ENCODE data around the gene CENPS.
"Not testable (repeated sequence)": the region's sequence is repeated elsewhere in the genome, so short reads cannot be mapped to it uniquely, and the experiment has no call there.

The CENPS gene

GRCh38 chr1:10400013-10400412 is 30.2 kb upstream of the CENPS start:
- Mint-ChIP-seq H3K9me3 (no peaks in the 10 kb centered on the region), H3K27me3 (no peaks in the 10 kb centered on the region), H3K4me1 (peaks cover 11% of the 10 kb centered on the region), H3K4me3 (peak overlapping the region; percentile 93), H3K36me3 (peaks cover 10% of the 10 kb centered on the region), H3K27ac (peak overlapping the region; percentile 62)
- ATAC-seq (ENCODE audit: low read depth) (no peak), DNase-seq (ENCODE audit: low spot score in 2 of 2) (no peak)

DNA sequence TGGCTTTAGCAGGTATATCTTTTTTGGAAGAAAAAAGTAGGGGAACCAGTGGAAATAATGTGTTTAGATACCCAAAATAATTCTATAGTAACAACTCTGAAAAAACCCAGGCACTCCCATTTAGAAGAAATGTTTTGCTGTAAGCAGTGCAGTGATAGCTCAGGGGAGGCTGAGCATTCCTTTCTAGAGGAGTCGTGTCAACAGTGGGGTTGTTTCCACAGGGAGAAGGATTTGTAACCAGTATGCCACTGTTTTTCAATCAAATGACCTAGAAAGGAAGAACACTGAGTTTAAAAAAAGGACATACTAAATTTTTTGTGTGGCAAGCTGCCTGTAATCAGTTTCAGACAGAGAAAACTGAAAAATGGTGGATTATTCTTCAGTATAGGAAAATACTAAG is 29.0 kb upstream of the CENPS start:
- Mint-ChIP-seq H3K36me3 (peaks cover 10% of the 10 kb centered on the region), H3K9me3 (no peaks in the 10 kb centered on the region), H3K4me3 (no peak overlapping the region), H3K27me3 (no peaks in the 10 kb centered on the region), H3K4me1 (peaks cover 11% of the 10 kb centered on the region), H3K27ac (no peak overlapping the region)
- ATAC-seq (ENCODE audit: low read depth) (no peak), DNase-seq (ENCODE audit: low spot score in 2 of 2) (no peak)

DNA sequence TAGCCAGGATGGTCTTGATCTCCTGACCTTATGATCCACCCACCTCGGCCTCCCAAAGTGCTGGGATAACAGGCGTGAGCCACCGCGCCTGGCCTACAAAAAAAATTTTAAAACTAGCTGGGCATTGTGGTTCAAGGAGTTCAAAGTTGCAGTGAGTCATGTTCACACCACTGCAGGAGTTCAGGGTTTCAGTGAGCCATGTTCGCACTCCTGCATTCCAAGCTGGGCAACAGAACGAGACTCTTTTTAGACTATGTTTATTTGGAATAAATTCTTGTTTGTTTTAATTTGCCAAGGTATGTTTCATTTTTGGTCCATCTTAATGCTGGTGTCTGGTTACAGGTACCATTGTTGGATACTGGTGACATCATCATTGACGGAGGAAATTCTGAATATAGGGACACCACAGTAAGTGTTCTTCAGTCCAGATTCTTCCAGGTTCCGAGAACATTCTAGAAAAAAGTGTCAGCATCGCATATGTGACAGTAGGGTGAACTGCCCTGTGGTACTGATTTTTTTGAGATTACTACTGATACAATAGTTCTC is 27.4 kb upstream of the CENPS start:
- no peaks in the 10 kb centered on the region for H3K27me3 Mint-ChIP-seq
- H3K9me3 Mint-ChIP-seq = no peaks in the 10 kb centered on the region
- H3K4me3 Mint-ChIP-seq = no peak overlapping the region
- ATAC-seq (ENCODE audit: low read depth) (no peak), DNase-seq (ENCODE audit: low spot score in 2 of 2) (no peak)
- peaks cover 7% of the 10 kb centered on the region for H3K4me1 Mint-ChIP-seq
- peaks cover 17% of the 10 kb centered on the region for H3K36me3 Mint-ChIP-seq
- no peak overlapping the region for H3K27ac Mint-ChIP-seq

DNA sequence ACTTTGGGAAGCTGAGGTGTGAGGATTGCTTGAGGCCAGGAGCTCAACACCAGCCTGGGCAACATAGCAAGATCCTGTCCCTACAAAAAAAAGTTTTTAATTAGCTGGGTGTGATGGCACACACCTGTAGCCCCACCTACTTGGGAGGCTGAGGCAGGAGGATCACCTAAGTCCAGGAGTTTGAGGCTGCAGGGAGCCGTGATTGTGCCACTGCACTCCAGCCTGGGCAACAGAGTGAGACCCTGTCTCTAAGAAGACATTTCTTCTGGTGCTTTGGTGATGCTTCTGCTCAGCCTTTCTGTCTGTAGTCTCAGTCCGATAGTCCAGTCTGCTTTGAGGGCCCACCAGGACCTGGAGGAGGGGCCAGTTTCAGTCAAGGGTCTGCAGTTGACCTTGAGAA is 23.0 kb upstream of the CENPS start:
- Mint-ChIP-seq H3K4me1 (no peaks in the 10 kb centered on the region), H3K9me3 (no peaks in the 10 kb centered on the region), H3K4me3 (no peak overlapping the region), H3K36me3 (peaks cover 31% of the 10 kb centered on the region), H3K27ac (no peak overlapping the region), H3K27me3 (no peaks in the 10 kb centered on the region)
- DNase-seq (ENCODE audit: low spot score in 2 of 2) = no peak
- ATAC-seq (ENCODE audit: low read depth) = no peak

GRCh38 chr1:10415211-10415930 is 14.9 kb upstream of the CENPS start:
- H3K9me3 Mint-ChIP-seq = no peaks in the 10 kb centered on the region
- peaks cover 56% of the 10 kb centered on the region for H3K36me3 Mint-ChIP-seq
- DNase-seq (ENCODE audit: low spot score in 2 of 2) (no peak), ATAC-seq (ENCODE audit: low read depth) (no peak)
- H3K4me1 Mint-ChIP-seq = no peaks in the 10 kb centered on the region
- H3K27ac Mint-ChIP-seq = peak overlapping the region; percentile 82
- H3K27me3 Mint-ChIP-seq = no peaks in the 10 kb centered on the region
- H3K4me3 Mint-ChIP-seq = no peak overlapping the region

- peaks cover 55% of the 10 kb centered on the region for H3K36me3 Mint-ChIP-seq
- H3K9me3 Mint-ChIP-seq; H3K4me3 Mint-ChIP-seq; H3K4me1 Mint-ChIP-seq; H3K27ac Mint-ChIP-seq; H3K27me3 Mint-ChIP-seq; DNase-seq (ENCODE audit: low spot score in 2 of 2); ATAC-seq (ENCODE audit: low read depth): not testable (repeated sequence)
Observed at GRCh38 chr1:10415967-10416366, 14.3 kb upstream of the CENPS start.

GRCh38 chr1:10418741-10419140 is 11.5 kb upstream of the CENPS start:
- H3K27me3 Mint-ChIP-seq; H3K9me3 Mint-ChIP-seq; H3K27ac Mint-ChIP-seq; H3K4me1 Mint-ChIP-seq; DNase-seq (ENCODE audit: low spot score in 2 of 2); H3K4me3 Mint-ChIP-seq; ATAC-seq (ENCODE audit: low read depth): not testable (repeated sequence)
- peaks cover 34% of the 10 kb centered on the region for H3K36me3 Mint-ChIP-seq

DNA sequence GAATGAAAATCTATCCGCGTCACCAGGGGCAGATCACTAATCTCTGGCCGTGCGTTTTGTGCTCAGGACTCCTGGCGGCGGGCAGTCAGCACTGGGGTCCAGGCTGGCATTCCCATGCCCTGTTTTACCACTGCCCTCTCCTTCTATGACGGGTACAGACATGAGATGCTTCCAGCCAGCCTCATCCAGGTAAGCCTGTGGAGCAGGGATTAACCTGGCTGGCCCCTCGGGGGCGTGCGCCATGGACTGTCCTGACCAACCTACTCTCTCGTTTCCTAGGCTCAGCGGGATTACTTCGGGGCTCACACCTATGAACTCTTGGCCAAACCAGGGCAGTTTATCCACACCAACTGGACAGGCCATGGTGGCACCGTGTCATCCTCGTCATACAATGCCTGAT is 10.9 kb upstream of the CENPS start:
- no peak overlapping the region for H3K4me3 Mint-ChIP-seq
- no peaks in the 10 kb centered on the region for H3K27me3 Mint-ChIP-seq
- DNase-seq (ENCODE audit: low spot score in 2 of 2) (no peak), ATAC-seq (ENCODE audit: low read depth) (no peak)
- no peaks in the 10 kb centered on the region for H3K4me1 Mint-ChIP-seq
- H3K9me3 Mint-ChIP-seq = no peaks in the 10 kb centered on the region
- no peak overlapping the region for H3K27ac Mint-ChIP-seq
- peaks cover 30% of the 10 kb centered on the region for H3K36me3 Mint-ChIP-seq

DNA sequence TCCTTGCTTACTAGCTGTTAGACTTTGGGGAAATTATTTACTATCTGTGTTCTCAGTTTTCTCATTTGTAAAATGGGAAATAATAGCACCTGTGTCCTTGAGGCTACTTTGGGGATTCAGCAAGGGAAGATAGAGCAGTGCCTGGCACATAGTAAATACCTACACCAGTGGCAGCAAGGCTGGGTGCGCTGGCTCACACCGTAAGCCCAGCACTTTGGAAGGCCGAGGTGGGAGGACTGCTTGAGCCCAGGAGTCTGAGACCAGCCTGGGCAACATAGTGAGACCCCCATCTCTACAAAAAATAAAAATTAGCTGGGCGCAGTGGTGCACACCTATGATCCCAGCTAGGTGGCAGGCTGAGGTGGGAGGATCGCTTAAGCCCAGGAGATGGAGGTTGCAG is 8.6 kb upstream of the CENPS start:
- H3K4me3 Mint-ChIP-seq = no peak overlapping the region
- DNase-seq (ENCODE audit: low spot score in 2 of 2) (no peak), ATAC-seq (ENCODE audit: low read depth) (no peak)
- H3K9me3 Mint-ChIP-seq = no peaks in the 10 kb centered on the region
- H3K36me3 Mint-ChIP-seq = peaks cover 25% of the 10 kb centered on the region
- no peak overlapping the region for H3K27ac Mint-ChIP-seq
- no peaks in the 10 kb centered on the region for H3K27me3 Mint-ChIP-seq
- H3K4me1 Mint-ChIP-seq = no peaks in the 10 kb centered on the region

DNA sequence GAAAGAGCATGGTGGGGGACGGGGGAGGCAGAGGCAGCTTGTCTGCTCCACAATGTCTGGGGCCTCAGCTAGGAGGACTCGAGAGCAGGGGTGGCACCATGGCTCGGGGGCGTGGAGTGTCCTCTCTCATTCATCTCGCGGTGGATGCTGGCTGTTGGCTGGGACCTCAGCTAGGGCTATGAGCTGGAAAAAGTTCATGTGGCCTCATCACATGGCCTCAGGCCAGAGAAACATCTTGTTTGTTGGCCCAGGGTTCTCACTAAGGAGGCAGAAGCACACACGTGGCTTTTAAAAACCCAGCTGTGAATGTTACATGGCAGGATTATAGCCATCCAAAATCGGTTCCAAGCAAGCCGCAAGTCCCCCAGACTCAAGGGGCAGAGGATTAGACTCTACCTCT is 6.2 kb upstream of the CENPS start:
- no peak for ATAC-seq (ENCODE audit: low read depth)
- DNase-seq (ENCODE audit: low spot score in 2 of 2) = no peak
- Mint-ChIP-seq H3K27me3 (no peaks in the 10 kb centered on the region), H3K4me1 (peaks cover 2% of the 10 kb centered on the region), H3K36me3 (peaks cover 12% of the 10 kb centered on the region), H3K9me3 (no peaks in the 10 kb centered on the region), H3K4me3 (no peak overlapping the region), H3K27ac (no peak overlapping the region)

DNA sequence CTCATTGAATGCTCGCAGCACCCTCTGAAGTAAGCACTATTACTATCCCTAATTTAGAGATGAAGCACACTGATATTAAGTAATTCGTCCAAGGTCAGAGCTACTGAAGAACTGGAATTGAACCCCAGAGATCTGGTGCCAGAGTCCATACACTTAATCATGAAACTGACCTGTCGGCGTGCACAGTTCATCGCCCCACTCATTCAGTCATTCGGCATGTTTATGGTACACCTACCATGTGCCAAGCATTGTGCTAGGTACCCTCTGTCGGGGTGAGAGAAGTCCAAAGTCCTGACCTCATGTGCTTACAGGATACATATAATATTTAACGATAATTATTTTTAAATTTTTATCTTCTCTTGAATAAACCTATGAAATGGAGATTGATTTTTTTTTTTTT is 5.6 kb upstream of the CENPS start:
- H3K27me3 Mint-ChIP-seq = no peaks in the 10 kb centered on the region

GRCh38 chr1:10425826-10426534 is 4.3 kb upstream of the CENPS start:
- not testable (repeated sequence) for H3K27me3 Mint-ChIP-seq; H3K4me1 Mint-ChIP-seq; H3K9me3 Mint-ChIP-seq; H3K4me3 Mint-ChIP-seq; DNase-seq (ENCODE audit: low spot score in 2 of 2); H3K27ac Mint-ChIP-seq; H3K36me3 Mint-ChIP-seq; ATAC-seq (ENCODE audit: low read depth)

More for the DNA sequence above, 5.6 kb upstream of the CENPS start:
- DNase-seq (ENCODE audit: low spot score in 2 of 2) (no peak), ATAC-seq (ENCODE audit: low read depth) (no peak)
- Mint-ChIP-seq H3K4me3 (no peak overlapping the region), H3K9me3 (no peaks in the 10 kb centered on the region), H3K27ac (no peak overlapping the region), H3K36me3 (peaks cover 7% of the 10 kb centered on the region), H3K4me1 (peaks cover 2% of the 10 kb centered on the region)

GRCh38 chr1:10426535-10426848 is 3.7 kb upstream of the CENPS start:
- not testable (repeated sequence) for H3K4me1 Mint-ChIP-seq; H3K9me3 Mint-ChIP-seq; H3K4me3 Mint-ChIP-seq; DNase-seq (ENCODE audit: low spot score in 2 of 2); H3K27ac Mint-ChIP-seq; ATAC-seq (ENCODE audit: low read depth); H3K36me3 Mint-ChIP-seq; H3K27me3 Mint-ChIP-seq

- Mint-ChIP-seq H3K4me3 (peak overlapping the region; percentile 21), H3K9me3 (no peaks in the 10 kb centered on the region), H3K4me1 (peaks cover 11% of the 10 kb centered on the region), H3K36me3 (no peaks in the 10 kb centered on the region), H3K27ac (no peak overlapping the region), H3K27me3 (no peaks in the 10 kb centered on the region)
- DNase-seq (ENCODE audit: low spot score in 2 of 2) = no peak
- no peak for ATAC-seq (ENCODE audit: low read depth)
Observed at GRCh38 chr1:10428984-10429383, 1.2 kb upstream of the CENPS start.

DNA sequence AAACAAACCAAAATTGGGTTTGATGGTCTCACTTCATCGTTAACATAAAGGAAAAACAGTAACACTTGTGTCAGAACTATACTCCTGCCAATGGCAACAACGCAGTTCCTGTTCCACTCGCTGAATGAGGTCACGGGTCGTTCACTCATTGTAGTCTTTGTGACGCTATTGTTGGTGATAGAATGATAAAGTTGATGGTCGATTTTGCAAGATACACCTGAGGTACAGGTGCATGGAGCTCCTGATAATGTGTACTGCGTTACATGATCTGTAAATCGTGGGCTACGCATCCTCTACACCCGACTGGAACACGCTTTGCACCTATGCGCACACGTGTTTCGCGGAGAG is 391 bp upstream of the CENPS start:
- Mint-ChIP-seq H3K27ac (peak overlapping the region; percentile 99), H3K36me3 (no peaks in the 10 kb centered on the region), H3K4me3 (peak overlapping the region; percentile 97), H3K9me3 (no peaks in the 10 kb centered on the region), H3K27me3 (no peaks in the 10 kb centered on the region), H3K4me1 (peaks cover 11% of the 10 kb centered on the region)
- ATAC-seq (ENCODE audit: low read depth) (peak; percentile 5), DNase-seq (ENCODE audit: low spot score in 2 of 2) (no peak)
